Upper lobe of right lung (tissue), 1 donor: ENCODE measurements around the gene BTD. TPM values are rescaled to one million over a fixed set of nuclear protein-coding genes. Genes with fewer than 3 reads are reported as not detected.

ENCODE experiments used
- ATAC-seq: fragments of 200-7000 bp; cut with Tn5 transposase; one replicate; pipeline ENCODE4 v1.9.1; 2020; ENCODE audit warnings: mild to moderate bottlenecking, moderate library complexity
- DNase-seq: peaks from one replicate; pipeline ENCODE4 v3.0.0-alpha.2; 2020
- H3K27ac ChIP-seq: fragments of 200-600 bp; one replicate; pipeline ENCODE4 v1.8.0; 2022
- H3K27me3 ChIP-seq: fragments of 200-600 bp; one replicate; pipeline ENCODE4 v1.8.0; 2022; ENCODE audit warnings: mild to moderate bottlenecking
- H3K36me3 ChIP-seq: fragments of 200-600 bp; one replicate; pipeline ENCODE4 v1.8.0; 2022
- H3K4me1 ChIP-seq: fragments of 200-600 bp; one replicate; pipeline ENCODE4 v1.8.0; 2022
- H3K4me3 ChIP-seq: fragments of 200-600 bp; one replicate; pipeline ENCODE4 v1.8.0; 2022; ENCODE audit warnings: mild to moderate bottlenecking
- H3K9me3 ChIP-seq: fragments of 200-600 bp; one replicate; pipeline ENCODE4 v1.8.0; 2022
- intact Hi-C: fragments of 100-400 bp; cut with DNase I; formaldehyde crosslinking; loops from one replicate; pipeline ENCODE4 v1.11.0; 2022
- total RNA-seq: library from RNA; stranded (reverse); fragmentation: NEBNext Ultra II Directional; extraction: Animal tissue kit (Norgen Biotek cat#: 25700); gene quantifications from one replicate; pipeline ENCODE4 v1.2.1, GENCODE V29; 2021
- TF ChIP-seq, protein P1 (sequence below): fragments of 200-600 bp; IDR thresholded peaks from one replicate; pipeline ENCODE4 v1.8.0; 2022; ENCODE audit warnings: antibody characterized with exemption
- donor health status: DM: no; HTN: yes; CAD: no; lungs with severe emphysema.

The BTD gene
- total RNA-seq, 1 donor from 2014 or later: 24.6 TPM

DNA sequence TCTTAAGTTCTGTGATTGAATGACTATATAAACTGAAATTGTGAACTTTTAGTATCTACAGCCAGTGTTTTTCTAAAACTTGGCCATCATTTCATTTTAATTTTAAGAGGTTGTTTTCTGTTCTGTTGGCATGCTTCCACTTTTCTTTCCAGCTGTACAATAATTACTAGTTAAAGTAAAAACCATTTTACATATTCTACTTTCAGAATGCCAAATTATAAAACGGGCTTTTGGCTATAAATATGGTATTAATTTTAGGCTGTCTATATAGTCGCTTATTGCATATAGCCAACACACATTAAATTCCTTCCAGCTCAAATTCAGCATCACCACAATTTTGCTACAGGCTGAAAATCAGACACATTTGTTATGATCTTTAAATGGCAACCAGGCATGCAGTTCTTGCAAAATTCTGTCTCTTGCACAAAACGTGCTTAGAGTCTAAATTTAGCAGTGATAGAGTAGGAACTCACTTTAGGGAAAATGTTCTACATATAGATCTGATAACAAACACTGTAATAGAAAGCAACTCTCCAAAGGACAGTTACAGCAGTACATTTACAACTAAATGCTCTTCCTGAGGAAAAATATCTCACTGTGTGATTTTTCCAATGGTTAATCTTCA, 81.1 kb downstream of the BTD start:
- H3K9me3 ChIP-seq: no peaks in the 10 kb centered on the region
- no peak overlapping the region for H3K27ac ChIP-seq
- TF ChIP-seq, protein P1, sequence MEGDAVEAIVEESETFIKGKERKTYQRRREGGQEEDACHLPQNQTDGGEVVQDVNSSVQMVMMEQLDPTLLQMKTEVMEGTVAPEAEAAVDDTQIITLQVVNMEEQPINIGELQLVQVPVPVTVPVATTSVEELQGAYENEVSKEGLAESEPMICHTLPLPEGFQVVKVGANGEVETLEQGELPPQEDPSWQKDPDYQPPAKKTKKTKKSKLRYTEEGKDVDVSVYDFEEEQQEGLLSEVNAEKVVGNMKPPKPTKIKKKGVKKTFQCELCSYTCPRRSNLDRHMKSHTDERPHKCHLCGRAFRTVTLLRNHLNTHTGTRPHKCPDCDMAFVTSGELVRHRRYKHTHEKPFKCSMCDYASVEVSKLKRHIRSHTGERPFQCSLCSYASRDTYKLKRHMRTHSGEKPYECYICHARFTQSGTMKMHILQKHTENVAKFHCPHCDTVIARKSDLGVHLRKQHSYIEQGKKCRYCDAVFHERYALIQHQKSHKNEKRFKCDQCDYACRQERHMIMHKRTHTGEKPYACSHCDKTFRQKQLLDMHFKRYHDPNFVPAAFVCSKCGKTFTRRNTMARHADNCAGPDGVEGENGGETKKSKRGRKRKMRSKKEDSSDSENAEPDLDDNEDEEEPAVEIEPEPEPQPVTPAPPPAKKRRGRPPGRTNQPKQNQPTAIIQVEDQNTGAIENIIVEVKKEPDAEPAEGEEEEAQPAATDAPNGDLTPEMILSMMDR: no peak
- DNase-seq (no peak), ATAC-seq (no peak)
- peaks cover 53% of the 10 kb centered on the region for H3K36me3 ChIP-seq
- no peak overlapping the region for H3K4me3 ChIP-seq
- H3K27me3 ChIP-seq: no peaks in the 10 kb centered on the region
- intact Hi-C loops: no loop called here
- H3K4me1 ChIP-seq: peaks cover 8% of the 10 kb centered on the region

DNA sequence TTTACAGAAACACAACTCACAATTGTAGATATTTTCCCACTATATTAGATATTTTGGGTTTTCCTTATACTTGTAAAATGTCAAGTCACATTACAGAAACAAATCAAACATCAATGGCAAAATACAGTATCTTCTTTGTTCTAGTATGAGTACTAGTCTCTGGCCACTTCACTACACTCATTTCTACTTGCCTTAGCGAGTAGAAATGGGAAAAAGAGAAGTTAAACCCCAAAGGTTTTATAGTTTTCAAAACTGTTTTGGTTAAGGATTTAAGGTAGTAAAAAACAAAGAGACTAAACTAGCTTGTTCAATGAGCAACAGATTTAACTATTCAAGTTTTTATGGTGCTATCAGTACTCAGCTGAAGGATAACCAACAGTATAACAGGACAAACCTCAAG, 81.7 kb downstream of the BTD start:
- Histone ChIP-seq H3K4me1 (peaks cover 8% of the 10 kb centered on the region), H3K36me3 (peaks cover 52% of the 10 kb centered on the region), H3K4me3 (no peak overlapping the region), H3K27me3 (no peaks in the 10 kb centered on the region), H3K27ac (no peak overlapping the region), H3K9me3 (no peaks in the 10 kb centered on the region)
- no peak for DNase-seq
- TF ChIP-seq, protein P1: no peak
- intact Hi-C loops: no loop called here
- no peak for ATAC-seq

DNA sequence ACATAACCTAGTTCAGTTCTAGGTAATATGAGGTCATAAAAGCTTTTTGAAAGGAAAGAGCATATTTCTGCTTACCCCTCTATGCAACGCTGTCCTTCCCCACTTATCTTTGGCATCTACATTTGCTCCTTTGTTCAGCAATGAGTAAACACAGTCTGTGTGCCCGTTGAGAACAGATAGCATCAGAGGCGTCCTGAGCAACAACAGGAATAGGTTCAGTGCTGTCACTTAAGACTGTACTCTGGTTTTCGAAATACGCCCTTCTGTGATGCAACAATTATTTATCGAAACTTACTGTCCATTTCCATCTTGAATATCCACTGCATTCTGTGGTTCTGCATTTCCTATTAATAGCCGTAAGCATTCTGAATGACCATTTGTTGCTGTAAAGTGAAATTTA, 84.4 kb downstream of the BTD start:
- intact Hi-C loops: no loop called here

DNA sequence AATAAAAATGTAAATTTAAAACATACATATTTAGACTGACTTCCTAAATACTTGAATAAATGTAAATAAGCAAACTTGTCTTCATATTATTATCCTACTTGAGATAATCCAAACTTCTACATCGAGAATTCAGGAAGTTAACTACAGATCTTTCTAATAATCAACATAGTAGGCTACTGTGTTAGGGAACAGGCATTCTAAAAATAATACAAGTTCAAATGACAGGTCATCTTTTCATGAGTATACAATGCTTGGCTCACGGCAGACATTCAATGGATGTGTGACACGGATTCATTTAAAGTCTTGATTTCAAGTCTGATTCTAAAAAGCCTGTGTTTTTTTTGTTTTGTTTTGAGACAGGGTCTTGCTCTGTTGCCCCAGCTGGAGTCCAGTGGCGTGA, 88.7 kb downstream of the BTD start:
- TF ChIP-seq, protein P1: no peak
- no peaks in the 10 kb centered on the region for H3K9me3 ChIP-seq
- ATAC-seq (no peak), DNase-seq (no peak)
- peaks cover 77% of the 10 kb centered on the region for H3K36me3 ChIP-seq
- intact Hi-C loops: no loop called here
- H3K27me3 ChIP-seq: no peaks in the 10 kb centered on the region
- H3K4me3 ChIP-seq: no peak overlapping the region
- no peaks in the 10 kb centered on the region for H3K4me1 ChIP-seq
- H3K27ac ChIP-seq: no peak overlapping the region

More for the DNA sequence above, 84.4 kb downstream of the BTD start:
- no peak for DNase-seq
- peak; percentile 35 for ATAC-seq
- TF ChIP-seq, protein P1: no peak
- Histone ChIP-seq H3K36me3 (peaks cover 65% of the 10 kb centered on the region), H3K27me3 (no peaks in the 10 kb centered on the region), H3K4me3 (no peak overlapping the region), H3K27ac (no peak overlapping the region), H3K9me3 (no peaks in the 10 kb centered on the region), H3K4me1 (peaks cover 8% of the 10 kb centered on the region)

DNA sequence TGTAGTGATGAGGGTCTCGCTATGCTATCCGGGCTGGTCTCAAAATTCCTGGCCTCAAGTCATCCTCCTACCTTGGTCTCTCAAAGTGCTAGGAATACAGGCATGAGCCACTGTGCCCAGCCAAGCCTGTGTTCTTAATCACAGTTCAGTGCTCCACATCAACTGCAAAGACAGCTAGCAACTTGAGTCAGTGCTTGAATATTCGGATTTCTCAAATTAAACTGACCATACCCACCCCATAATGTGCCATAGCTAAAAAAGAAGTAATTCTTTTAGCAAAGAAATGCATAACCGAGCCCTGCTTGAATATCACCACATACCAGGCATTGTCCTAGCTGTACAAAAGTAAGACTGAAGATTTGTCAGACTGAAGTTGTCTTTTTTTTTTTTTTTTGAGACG, 89.2 kb downstream of the BTD start:
- H3K9me3 ChIP-seq: no peaks in the 10 kb centered on the region
- H3K27me3 ChIP-seq: no peaks in the 10 kb centered on the region
- intact Hi-C loops: no loop called here
- H3K4me3 ChIP-seq: no peak overlapping the region
- TF ChIP-seq, protein P1: no peak
- H3K27ac ChIP-seq: no peak overlapping the region
- H3K4me1 ChIP-seq: no peaks in the 10 kb centered on the region
- ATAC-seq (no peak), DNase-seq (no peak)
- peaks cover 78% of the 10 kb centered on the region for H3K36me3 ChIP-seq

DNA sequence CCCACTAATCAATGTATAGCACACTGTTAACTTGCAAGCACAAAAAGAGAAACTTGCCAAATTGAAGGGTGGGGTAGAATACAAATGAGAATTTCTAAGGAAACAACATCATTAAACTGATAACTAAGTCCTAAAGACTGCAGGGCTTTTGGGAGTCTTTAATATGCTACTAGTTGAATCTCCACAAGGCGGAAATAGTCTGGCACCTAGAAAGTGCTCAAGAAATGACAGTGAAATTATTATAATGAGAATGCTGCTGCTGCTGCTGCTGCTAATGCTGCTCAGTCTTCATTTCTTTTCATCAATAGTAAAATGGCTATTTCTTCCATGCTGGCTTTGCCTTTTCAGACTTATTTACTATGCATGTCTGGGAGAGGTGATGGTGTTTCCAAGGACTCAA, 91.8 kb downstream of the BTD start:
- ATAC-seq: no peak
- TF ChIP-seq, protein P1: no peak
- no peaks in the 10 kb centered on the region for H3K9me3 ChIP-seq
- intact Hi-C loops: no loop called here
- no peak overlapping the region for H3K27ac ChIP-seq
- DNase-seq: no peak
- no peak overlapping the region for H3K4me3 ChIP-seq
- H3K36me3 ChIP-seq: peaks cover 64% of the 10 kb centered on the region
- no peaks in the 10 kb centered on the region for H3K4me1 ChIP-seq
- H3K27me3 ChIP-seq: no peaks in the 10 kb centered on the region
